H1 (cell line): ENCODE data around the gene TPRA1. TPM values are rescaled to one million over a fixed set of nuclear protein-coding genes. Genes with fewer than 3 reads are reported as not detected.

ENCODE experiments used
- ASH2L ChIP-seq: fragments of 200-600, 300-600 bp; sonication (generic); IDR thresholded peaks from one replicate; pipeline ENCODE4 v1.7.1; 2017; ENCODE audit warnings: low read length
- CHD2 ChIP-seq: IDR thresholded peaks from 2 replicates; pipeline ENCODE4 v1.6.1; 2012; ENCODE audit warnings: low read length, improper control_type of control experiment
- FOSL1 ChIP-seq: IDR thresholded peaks from 2 replicates; pipeline ENCODE4 v1.6.1; 2011; ENCODE audit warnings: mild to moderate bottlenecking, low read depth, low read length, moderate library complexity; ENCODE audit not compliant: insufficient read depth
- JUN ChIP-seq: IDR thresholded peaks from 2 replicates; pipeline ENCODE4 v1.6.1; 2011; ENCODE audit warnings: low read depth, mild to moderate bottlenecking, improper control_type of control experiment, low read length
- POLR2AphosphoS5 ChIP-seq: IDR thresholded peaks from 2 replicates; pipeline ENCODE4 v1.6.1; 2011; ENCODE audit warnings: low read depth, low read length
- RAD21 ChIP-seq, 2 experiments: IDR thresholded peaks in 1 of 2; conservative IDR thresholded peaks in 1 of 2; 2 replicates each; pipeline ENCODE4 v1.6.1; 2011; ENCODE audit warnings: low read depth in 2 of 2, low read length in 2 of 2, improper control_type of control experiment in 1 of 2, inconsistent platforms in 1 of 2, mild to moderate bottlenecking in 1 of 2, moderate library complexity in 1 of 2
- RXRA ChIP-seq: IDR thresholded peaks from 2 replicates; pipeline ENCODE4 v1.6.1; 2011; ENCODE audit warnings: low read depth, mild to moderate bottlenecking, low read length, moderate library complexity; ENCODE audit not compliant: insufficient read depth
- TCF12 ChIP-seq: IDR thresholded peaks from 2 replicates; pipeline ENCODE4 v1.6.1; 2011; ENCODE audit warnings: low read depth, mild to moderate bottlenecking, low read length
- polyA plus RNA-seq, 7 experiments: library from polyadenylated mRNA; depleted of rRNA in 3 of 7; stranded (reverse) in 5 of 7; unstranded in 2 of 7; fragments of >200 nt in 5 of 7; fragments of 200-250 nt in 2 of 7; gene quantifications; 1 replicate in 5 of 7; 2 replicates in 1 of 7; 4 replicates in 1 of 7; pipeline versions ENCODE4 v1.2.1 to v1.2.3, GENCODE V29; 2011 to 2013; ENCODE audit warnings: missing spikeins in 2 of 7, mixed read lengths in 2 of 7
- total RNA-seq: library from RNA; stranded (reverse); fragmentation: NEBNext Ultra II Directional; extraction: Animal tissue kit (Norgen Biotek cat#: 25700); gene quantifications from 2 replicates; pipeline ENCODE4 v1.2.1, GENCODE V29; 2021
- TF ChIP-seq, protein P1 (sequence below), 3 experiments: IDR thresholded peaks; 1 replicate in 2 of 3; 2 replicates in 1 of 3; pipeline versions ENCODE4 v1.5.1 to v1.6.1; 2011; ENCODE audit warnings: low read length in 3 of 3, mild to moderate bottlenecking in 3 of 3, inconsistent platforms in 2 of 3, low read depth in 1 of 3, moderate library complexity in 1 of 3; ENCODE audit not compliant: insufficient read depth in 1 of 3; ENCODE audit errors: control extremely low read depth in 1 of 3

TPRA1 gene
- total and polyA plus RNA-seq, 2 of the 8 experiments (the other 6 are each of a cell fraction or from before 2014, with no cell fraction given): 18.8 to 38.5 TPM

DNA sequence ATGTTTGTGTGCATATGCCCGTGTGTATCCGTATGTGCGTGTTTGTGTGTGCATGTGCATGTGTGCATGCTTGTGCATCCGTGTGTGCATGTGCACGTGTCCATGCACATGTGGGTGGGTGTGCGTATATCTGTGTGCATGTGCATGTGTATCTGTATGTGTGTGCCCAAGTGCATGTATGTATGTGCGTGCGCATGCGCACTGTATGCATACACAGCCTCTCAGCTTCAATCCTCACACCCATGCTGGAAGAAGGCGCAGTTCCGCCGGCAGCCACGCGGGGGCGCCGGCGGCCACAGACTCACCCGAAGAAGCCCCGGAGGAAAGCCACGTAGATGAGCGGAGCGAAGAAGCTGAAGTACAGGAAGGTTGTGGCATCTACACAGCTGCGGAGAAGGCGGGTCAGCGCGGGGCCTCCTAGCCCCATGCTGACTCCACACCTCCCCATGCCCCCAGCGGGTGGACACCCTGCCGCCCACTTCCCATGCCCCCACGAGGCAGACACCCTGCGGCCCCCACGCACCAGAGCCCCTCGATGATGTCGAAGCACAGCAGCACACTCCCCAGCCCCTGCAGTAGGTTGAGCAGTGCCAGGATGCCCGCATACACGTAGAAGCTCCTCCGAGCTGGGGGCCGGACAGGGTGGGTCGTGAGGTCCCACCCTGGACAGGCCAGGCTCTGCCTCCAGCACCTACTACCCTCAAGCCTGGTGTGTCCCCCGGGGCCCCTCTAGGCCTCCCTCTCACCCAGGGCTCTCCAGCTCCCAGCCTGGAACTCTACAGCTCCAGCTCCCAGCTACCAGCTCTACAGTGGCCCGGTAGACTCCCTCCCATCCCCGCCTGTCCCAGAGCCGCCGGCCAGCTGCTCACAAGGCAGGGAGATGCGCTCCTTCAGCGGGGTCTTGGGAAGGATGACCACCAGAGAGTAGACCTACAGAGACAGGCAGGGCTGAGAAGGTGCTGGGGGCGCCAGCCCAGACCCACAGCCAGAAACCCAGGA is 15.4 kb downstream of the TPRA1 start (continued):
- TF ChIP-seq, protein P1, sequence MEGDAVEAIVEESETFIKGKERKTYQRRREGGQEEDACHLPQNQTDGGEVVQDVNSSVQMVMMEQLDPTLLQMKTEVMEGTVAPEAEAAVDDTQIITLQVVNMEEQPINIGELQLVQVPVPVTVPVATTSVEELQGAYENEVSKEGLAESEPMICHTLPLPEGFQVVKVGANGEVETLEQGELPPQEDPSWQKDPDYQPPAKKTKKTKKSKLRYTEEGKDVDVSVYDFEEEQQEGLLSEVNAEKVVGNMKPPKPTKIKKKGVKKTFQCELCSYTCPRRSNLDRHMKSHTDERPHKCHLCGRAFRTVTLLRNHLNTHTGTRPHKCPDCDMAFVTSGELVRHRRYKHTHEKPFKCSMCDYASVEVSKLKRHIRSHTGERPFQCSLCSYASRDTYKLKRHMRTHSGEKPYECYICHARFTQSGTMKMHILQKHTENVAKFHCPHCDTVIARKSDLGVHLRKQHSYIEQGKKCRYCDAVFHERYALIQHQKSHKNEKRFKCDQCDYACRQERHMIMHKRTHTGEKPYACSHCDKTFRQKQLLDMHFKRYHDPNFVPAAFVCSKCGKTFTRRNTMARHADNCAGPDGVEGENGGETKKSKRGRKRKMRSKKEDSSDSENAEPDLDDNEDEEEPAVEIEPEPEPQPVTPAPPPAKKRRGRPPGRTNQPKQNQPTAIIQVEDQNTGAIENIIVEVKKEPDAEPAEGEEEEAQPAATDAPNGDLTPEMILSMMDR (IDR thresholded peaks at IDR 0.05; ENCODE audit: control extremely low read depth in 1 of 3, insufficient read depth in 1 of 3, low read depth in 1 of 3, low read length in 3 of 3): peak in 2 of 3 experiments; percentile 88 to 94; a peak in 3 of 4 replicates
- peak; percentile 24 for TF ChIP-seq ASH2L
- TF ChIP-seq RXRA: no peak
- TF ChIP-seq JUN: no peak
- no peak for TF ChIP-seq FOSL1
- no peak for TF ChIP-seq POLR2AphosphoS5
- TF ChIP-seq CHD2: no peak
- no peak for TF ChIP-seq TCF12
- peak; percentile 71 to 86 for TF ChIP-seq RAD21 (IDR thresholded peaks at IDR 0.05 in 1 of 2, conservative IDR thresholded peaks at IDR 0.05 in 1 of 2; ENCODE audit: low read depth in 2 of 2, low read length in 2 of 2)
